Prostate gland (tissue), 2 donors: Measurements from ENCODE around the gene FA2H. TPM values are rescaled to one million over a fixed set of nuclear protein-coding genes. Genes with fewer than 3 reads are reported as not detected.

Experiments used
- DNase-seq: peaks from one replicate; pipeline ENCODE4 v3.0.0-alpha.2; 2019; ENCODE audit warnings: low spot score
- H3K27ac ChIP-seq, 2 donors: fragments of 200-600 bp; sonication (generic); 2 replicates each; pipeline ENCODE4 v1.5.1; 2017 to 2019
- H3K27me3 ChIP-seq: fragments of 200-600 bp; sonication (generic); replicated peaks from 2 replicates; pipeline ENCODE4 v1.5.1; 2019; ENCODE audit not compliant: insufficient read depth
- H3K36me3 ChIP-seq, 2 donors: fragments of 200-600 bp; sonication (generic); 1 replicate in 1 of 2; 2 replicates in 1 of 2; pipeline versions ENCODE4 v1.5.1 to v1.8.1; 2017 to 2019
- H3K4me1 ChIP-seq: fragments of 200-600 bp; sonication (generic); replicated peaks from 2 replicates; pipeline ENCODE4 v1.5.1; 2019
- H3K4me3 ChIP-seq, 2 donors: fragments of 200-600 bp; sonication (generic); 2 replicates each; pipeline ENCODE4 v1.5.1; 2017 to 2019
- H3K9me3 ChIP-seq: fragments of 200-600 bp; sonication (generic); 2 replicates; pipeline ENCODE4 v1.5.1; 2017
- CTCF ChIP-seq, 4 experiments: fragments of 200-600 bp in 2 of 4; fragments of 450-650 bp in 2 of 4; sonication (generic) in 2 of 4; IDR thresholded peaks; 1 replicate in 3 of 4; 2 replicates in 1 of 4; pipeline ENCODE4 v1.5.1; 2016 to 2019; ENCODE audit warnings: antibody characterized with exemption in 4 of 4, mild to moderate bottlenecking in 2 of 4, moderate library complexity in 2 of 4
- POLR2A ChIP-seq: fragments of 450-650 bp; IDR thresholded peaks from one replicate; pipeline ENCODE4 v1.6.1; 2016; ENCODE audit warnings: antibody characterized with exemption, mild to moderate bottlenecking
- POLR2AphosphoS5 ChIP-seq: sonication (generic); formaldehyde crosslinking; IDR thresholded peaks from one replicate; pipeline ENCODE4 v1.6.1; 2017; ENCODE audit warnings: antibody characterized with exemption
- WGBS: methylation state at CpG from one replicate; pipeline ENCODE4 v1.1.5; 2018; 5-methylcytosine and 5-hydroxymethylcytosine counted together
- intact Hi-C: fragments of 100-400 bp; cut with DNase I; formaldehyde crosslinking; loops from one replicate; pipeline ENCODE4 v1.14.2; 2022
- total RNA-seq, 2 donors: library from RNA; depleted of rRNA; stranded (reverse); fragments of >200 nt; gene quantifications; one replicate each; pipeline ENCODE4 v1.1.0, GENCODE V29; 2016

The FA2H gene
- total RNA-seq, 2 donors from 2014 or later = 3.0 to 4.5 TPM

GRCh38 chr16:74737521-74737920, 37.1 kb downstream of the FA2H start:
- no peak for DNase-seq
- H3K4me1 ChIP-seq = no peaks in the 10 kb centered on the region
- no peak overlapping the region for H3K4me3 ChIP-seq
- no peak overlapping the region for H3K27ac ChIP-seq
- no peaks in the 10 kb centered on the region for H3K27me3 ChIP-seq
- 80% methylated on average over 6 of the region's 6 CpGs for WGBS
- intact Hi-C loops = no loop called here
- TF ChIP-seq POLR2AphosphoS5 (no peak), POLR2A (no peak), CTCF (IDR thresholded peaks at IDR 0.05) (no peak)
- no peaks in the 10 kb centered on the region for H3K9me3 ChIP-seq
- no peaks in the 10 kb centered on the region for H3K36me3 ChIP-seq

GRCh38 chr16:74736531-74737157, 38.0 kb downstream of the FA2H start:
- Histone ChIP-seq H3K36me3 (no peaks in the 10 kb centered on the region), H3K27me3 (no peaks in the 10 kb centered on the region), H3K9me3 (no peaks in the 10 kb centered on the region), H3K27ac (no peak overlapping the region), H3K4me1 (no peaks in the 10 kb centered on the region), H3K4me3 (no peak overlapping the region)
- TF ChIP-seq CTCF (IDR thresholded peaks at IDR 0.05) (no peak), POLR2AphosphoS5 (no peak), POLR2A (no peak)
- 84% methylated on average over 9 of the region's 9 CpGs for WGBS
- DNase-seq = no peak
- intact Hi-C loops = no loop called here

- 99% methylated on average over 3 of the region's 3 CpGs for WGBS
- H3K27me3 ChIP-seq = no peaks in the 10 kb centered on the region
- intact Hi-C loops = no loop called here
- no peaks in the 10 kb centered on the region for H3K9me3 ChIP-seq
- DNase-seq = no peak
- no peaks in the 10 kb centered on the region for H3K4me1 ChIP-seq
- no peak overlapping the region for H3K4me3 ChIP-seq
- TF ChIP-seq POLR2A (no peak), CTCF (IDR thresholded peaks at IDR 0.05) (no peak), POLR2AphosphoS5 (no peak)
- no peaks in the 10 kb centered on the region for H3K36me3 ChIP-seq
- H3K27ac ChIP-seq = no peak overlapping the region
These were observed 39.1 kb downstream of the FA2H start for GRCh38 chr16:74735554-74735953.

- no peaks in the 10 kb centered on the region for H3K9me3 ChIP-seq
- DNase-seq = no peak
- no peaks in the 10 kb centered on the region for H3K4me1 ChIP-seq
- H3K4me3 ChIP-seq = no peak overlapping the region
- H3K27ac ChIP-seq = no peak overlapping the region
- no peaks in the 10 kb centered on the region for H3K27me3 ChIP-seq
- no peaks in the 10 kb centered on the region for H3K36me3 ChIP-seq
- 79% methylated on average over 10 of the region's 10 CpGs for whole genome bisulfite sequencing
- intact Hi-C loops = no loop called here
- TF ChIP-seq POLR2A (no peak), CTCF (IDR thresholded peaks at IDR 0.05) (no peak), POLR2AphosphoS5 (no peak)
These were observed 39.5 kb downstream of the FA2H start for GRCh38 chr16:74735162-74735452.

GRCh38 chr16:74734361-74735161, 40.1 kb downstream of the FA2H start:
- Histone ChIP-seq H3K27me3 (no peaks in the 10 kb centered on the region), H3K4me1 (no peaks in the 10 kb centered on the region), H3K4me3 (no peak overlapping the region), H3K36me3 (no peaks in the 10 kb centered on the region), H3K27ac (no peak overlapping the region), H3K9me3 (no peaks in the 10 kb centered on the region)
- TF ChIP-seq CTCF (IDR thresholded peaks at IDR 0.05) = no peak
- TF ChIP-seq POLR2A = no peak
- TF ChIP-seq POLR2AphosphoS5 = no peak
- DNase-seq = no peak
- intact Hi-C loops = no loop called here
- 68% methylated on average over 17 of the region's 21 CpGs for WGBS
